HepG2 (cell line): ENCODE data around the gene PROX1. TPM values are rescaled to one million over a fixed set of nuclear protein-coding genes. Genes with fewer than 3 reads are reported as not detected.

ENCODE experiments used
- BCLAF1 ChIP-seq: fragments of 450-650 bp; IDR thresholded peaks from 2 replicates; pipeline ENCODE4 v1.6.1; 2017; ENCODE audit warnings: mild to moderate bottlenecking
- BORCS8-MEF2B ChIP-seq: sonication (generic); formaldehyde crosslinking; IDR thresholded peaks from 2 replicates; pipeline ENCODE4 v1.8.0; 2022; ENCODE audit warnings: mild to moderate bottlenecking, missing genetic modification reagents
- CERS6 ChIP-seq: sonication (generic); formaldehyde crosslinking; IDR thresholded peaks from 2 replicates; pipeline ENCODE4 v1.5.0; 2020; ENCODE audit warnings: missing genetic modification reagents
- CREM ChIP-seq, 2 experiments: sonication (generic) in 1 of 2; formaldehyde crosslinking in 1 of 2; IDR thresholded peaks; 2 replicates each; pipeline versions ENCODE4 v1.4.0 to v1.6.1; 2016 to 2020; ENCODE audit warnings: antibody characterized with exemption in 1 of 2, mild to moderate bottlenecking in 1 of 2, missing genetic modification reagents in 1 of 2
- ELF4 ChIP-seq: sonication (generic); formaldehyde crosslinking; IDR thresholded peaks from 2 replicates; pipeline ENCODE4 v1.5.0; 2020; ENCODE audit warnings: missing genetic modification reagents, mild to moderate bottlenecking, moderate library complexity, borderline replicate concordance
- KLF13 ChIP-seq: sonication (generic); formaldehyde crosslinking; IDR thresholded peaks from 2 replicates; pipeline ENCODE4 v1.4.0; 2020; ENCODE audit warnings: mild to moderate bottlenecking, missing genetic modification reagents
- LCORL ChIP-seq, 2 experiments: fragments of 450-650 bp in 1 of 2; sonication (generic) in 1 of 2; formaldehyde crosslinking in 1 of 2; IDR thresholded peaks; 2 replicates each; pipeline versions ENCODE4 v1.5.0 to v1.6.1; 2017 to 2020; ENCODE audit warnings: antibody characterized with exemption in 1 of 2, missing genetic modification reagents in 1 of 2
- RARG ChIP-seq: sonication (generic); formaldehyde crosslinking; IDR thresholded peaks from 2 replicates; pipeline ENCODE4 v1.4.0; 2020; ENCODE audit warnings: low read depth, mild to moderate bottlenecking, missing genetic modification reagents
- RELA ChIP-seq: sonication (generic); formaldehyde crosslinking; IDR thresholded peaks from 2 replicates; pipeline ENCODE4 v1.4.0; 2020; ENCODE audit warnings: missing genetic modification reagents
- SALL2 ChIP-seq: sonication (generic); formaldehyde crosslinking; IDR thresholded peaks from 2 replicates; pipeline ENCODE4 v1.8.1; 2023; ENCODE audit warnings: mild to moderate bottlenecking, missing genetic modification reagents, inconsistent platforms
- SP5 ChIP-seq: IDR thresholded peaks from 2 replicates; pipeline ENCODE4 v1.6.1; 2016; ENCODE audit warnings: low read depth, borderline replicate concordance
- TSC22D2 ChIP-seq: sonication (generic); formaldehyde crosslinking; IDR thresholded peaks from 2 replicates; pipeline ENCODE4 v1.5.1; 2020; ENCODE audit warnings: missing genetic modification reagents, mild to moderate bottlenecking, borderline replicate concordance
- ZBTB44 ChIP-seq: sonication (generic); formaldehyde crosslinking; IDR thresholded peaks from 2 replicates; pipeline ENCODE4 v1.4.0; 2020; ENCODE audit warnings: missing genetic modification reagents
- ZFP37 ChIP-seq: sonication (generic); formaldehyde crosslinking; IDR thresholded peaks from 2 replicates; pipeline ENCODE4 v1.4.0; 2020; ENCODE audit warnings: missing genetic modification reagents, borderline replicate concordance
- ZNF225 ChIP-seq: sonication (generic); formaldehyde crosslinking; IDR thresholded peaks from 2 replicates; pipeline ENCODE4 v1.4.0; 2020; ENCODE audit warnings: mild to moderate bottlenecking, missing genetic modification reagents
- ZNF235 ChIP-seq: sonication (generic); formaldehyde crosslinking; IDR thresholded peaks from 2 replicates; pipeline ENCODE4 v1.8.1; 2023; ENCODE audit warnings: mild to moderate bottlenecking, missing genetic modification reagents, borderline replicate concordance
- ZNF3 ChIP-seq: IDR thresholded peaks from 2 replicates; pipeline ENCODE4 v1.7.0; 2017; ENCODE audit warnings: inconsistent platforms
- ZNF543 ChIP-seq: sonication (generic); formaldehyde crosslinking; IDR thresholded peaks from 2 replicates; pipeline ENCODE4 v1.4.0; 2020; ENCODE audit warnings: mild to moderate bottlenecking, missing genetic modification reagents
- ZNF672 ChIP-seq: sonication (generic); formaldehyde crosslinking; IDR thresholded peaks from 2 replicates; pipeline ENCODE4 v1.8.1; 2022; ENCODE audit warnings: missing genetic modification reagents
- ZNF703 ChIP-seq: sonication (generic); formaldehyde crosslinking; IDR thresholded peaks from 2 replicates; pipeline ENCODE4 v1.5.1; 2020; ENCODE audit warnings: missing genetic modification reagents, mild to moderate bottlenecking, moderate library complexity, borderline replicate concordance
- ZNF792 ChIP-seq: IDR thresholded peaks from 2 replicates; pipeline ENCODE4 v1.6.1; 2016
- ZSCAN5A ChIP-seq: sonication (generic); formaldehyde crosslinking; IDR thresholded peaks from 2 replicates; pipeline ENCODE4 v1.8.0; 2022; ENCODE audit warnings: mild to moderate bottlenecking, missing genetic modification reagents, borderline replicate concordance
- polyA plus RNA-seq, 8 experiments: library from polyadenylated mRNA; depleted of rRNA in 3 of 8; stranded (reverse) in 7 of 8; unstranded in 1 of 8; fragments of >200 nt; fragmentation: Illumina TruSeq in 4 of 8; extraction: Trizol in 4 of 8; gene quantifications; 2 replicates each; pipeline versions ENCODE4 v1.2.1 to v1.2.3, GENCODE V29; 2011 to 2016; ENCODE audit warnings: low read depth in 4 of 8, missing spikeins in 1 of 8, mixed read lengths in 1 of 8; ENCODE audit not compliant: insufficient read depth in 1 of 8
- total RNA-seq, 5 experiments: library from RNA; depleted of rRNA; stranded (reverse); fragments of >200 nt; fragmentation: Illumina TruSeq; extraction: Trizol; gene quantifications; 2 replicates each; pipeline ENCODE4 v1.2.3, GENCODE V29; 2016; ENCODE audit warnings: low read depth in 1 of 5

Gene PROX1
- total and polyA plus RNA-seq, 2 of the 13 experiments (the other 11 are each of a cell fraction or from before 2014, with no cell fraction given): 12.3 to 30.2 TPM

GRCh38 chr1:214050513-214051401, 63.0 kb downstream of the PROX1 start (continued):
- TF ChIP-seq ZFP37: 0 out of 2 replicates have a peak, but pooled peaks have one; percentile 74
- peak; percentile 70; the same call in 1 of the 2 replicates for TF ChIP-seq RELA (CRISPR knock-in tag)
- no peak for TF ChIP-seq BCLAF1
- 0 out of 2 replicates have a peak, but pooled peaks have one; percentile 54 for TF ChIP-seq KLF13 (CRISPR knock-in tag)
- no peak; the same call in 1 of the 2 replicates for TF ChIP-seq ZBTB44 (CRISPR knock-in tag)
- peak; percentile 12; the same call in 1 of the 2 replicates for TF ChIP-seq ZNF543
- TF ChIP-seq ZNF792 (CRISPR knock-in tag): peak; percentile 83
- TF ChIP-seq ZNF672 (CRISPR knock-in tag): no peak
- peak; percentile 41; the same call in 1 of the 2 replicates for TF ChIP-seq TSC22D2 (CRISPR knock-in tag)
- no peak; the same call in 1 of the 2 replicates for TF ChIP-seq BORCS8-MEF2B (CRISPR knock-in tag)
- peak; percentile 50; the same call in 1 of the 2 replicates for TF ChIP-seq ZNF703
- peak; percentile 88 for TF ChIP-seq SALL2 (CRISPR knock-in tag)
- peak; percentile 10 for TF ChIP-seq ZSCAN5A (CRISPR knock-in tag)
- no peak for TF ChIP-seq ZNF235 (CRISPR knock-in tag)
- peak; percentile 60; the same call in 1 of the 2 replicates for TF ChIP-seq ZNF225
- no peak for TF ChIP-seq CERS6
- TF ChIP-seq ELF4 (CRISPR knock-in tag): no peak; the same call in 1 of the 2 replicates
- TF ChIP-seq LCORL (IDR thresholded peaks at IDR 0.05): peak; percentile 91
- peak; percentile 97 for TF ChIP-seq LCORL (CRISPR knock-in tag; IDR thresholded peaks at IDR 0.05)
- TF ChIP-seq SP5 (CRISPR knock-in tag): peak; percentile 91
- TF ChIP-seq CREM (IDR thresholded peaks at IDR 0.05): peak; percentile 95
- no peak for TF ChIP-seq CREM (CRISPR knock-in tag; IDR thresholded peaks at IDR 0.05)
- no peak for TF ChIP-seq RARG (CRISPR knock-in tag)
- peak; percentile 44; the same call in 1 of the 2 replicates for TF ChIP-seq ZNF3 (CRISPR knock-in tag)
